GM12864 (cell line): ENCODE measurements around the gene PARD6G.
A peak's percentile ranks its signal among the peaks of the same experiment; 100 is the strongest.

Experiments
- DNase-seq: peaks from one replicate; pipeline ENCODE4 v3.0.0-alpha.2; 2011; ENCODE audit warnings: low read depth
- H3K4me3 ChIP-seq: 2 replicates; pipeline ENCODE4 v1.5.1; 2011; ENCODE audit warnings: mild to moderate bottlenecking, low read depth, low read length, control low read depth
- TF ChIP-seq, protein P1 (sequence below): IDR thresholded peaks from 2 replicates; pipeline ENCODE4 v1.5.1; 2011; ENCODE audit warnings: low read depth, mild to moderate bottlenecking, moderate library complexity, low read length, control low read depth, inconsistent platforms; ENCODE audit errors: missing control alignments

The PARD6G gene

DNA sequence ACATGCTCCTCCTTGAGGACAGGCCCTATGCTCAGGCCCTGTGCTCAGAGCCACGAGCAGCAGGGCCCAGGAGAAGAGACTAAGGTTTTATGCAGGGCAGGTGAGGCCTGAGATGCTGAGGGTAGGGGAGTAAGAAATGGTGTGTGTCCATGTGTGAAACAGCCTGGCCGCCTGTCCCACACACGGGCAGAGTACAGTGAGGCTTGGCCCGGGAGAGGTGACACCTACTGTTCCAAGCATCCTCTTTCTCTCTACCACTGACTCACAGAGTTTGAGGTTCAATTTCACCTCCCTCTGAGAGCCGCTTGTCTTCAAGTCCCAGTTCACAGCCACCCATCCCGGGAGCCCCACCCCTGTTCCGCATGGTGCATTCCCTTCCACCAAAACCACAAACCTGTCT is 84.1 kb downstream of the PARD6G start:
- no peak for DNase-seq
- TF ChIP-seq, protein P1, sequence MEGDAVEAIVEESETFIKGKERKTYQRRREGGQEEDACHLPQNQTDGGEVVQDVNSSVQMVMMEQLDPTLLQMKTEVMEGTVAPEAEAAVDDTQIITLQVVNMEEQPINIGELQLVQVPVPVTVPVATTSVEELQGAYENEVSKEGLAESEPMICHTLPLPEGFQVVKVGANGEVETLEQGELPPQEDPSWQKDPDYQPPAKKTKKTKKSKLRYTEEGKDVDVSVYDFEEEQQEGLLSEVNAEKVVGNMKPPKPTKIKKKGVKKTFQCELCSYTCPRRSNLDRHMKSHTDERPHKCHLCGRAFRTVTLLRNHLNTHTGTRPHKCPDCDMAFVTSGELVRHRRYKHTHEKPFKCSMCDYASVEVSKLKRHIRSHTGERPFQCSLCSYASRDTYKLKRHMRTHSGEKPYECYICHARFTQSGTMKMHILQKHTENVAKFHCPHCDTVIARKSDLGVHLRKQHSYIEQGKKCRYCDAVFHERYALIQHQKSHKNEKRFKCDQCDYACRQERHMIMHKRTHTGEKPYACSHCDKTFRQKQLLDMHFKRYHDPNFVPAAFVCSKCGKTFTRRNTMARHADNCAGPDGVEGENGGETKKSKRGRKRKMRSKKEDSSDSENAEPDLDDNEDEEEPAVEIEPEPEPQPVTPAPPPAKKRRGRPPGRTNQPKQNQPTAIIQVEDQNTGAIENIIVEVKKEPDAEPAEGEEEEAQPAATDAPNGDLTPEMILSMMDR: no peak

DNA sequence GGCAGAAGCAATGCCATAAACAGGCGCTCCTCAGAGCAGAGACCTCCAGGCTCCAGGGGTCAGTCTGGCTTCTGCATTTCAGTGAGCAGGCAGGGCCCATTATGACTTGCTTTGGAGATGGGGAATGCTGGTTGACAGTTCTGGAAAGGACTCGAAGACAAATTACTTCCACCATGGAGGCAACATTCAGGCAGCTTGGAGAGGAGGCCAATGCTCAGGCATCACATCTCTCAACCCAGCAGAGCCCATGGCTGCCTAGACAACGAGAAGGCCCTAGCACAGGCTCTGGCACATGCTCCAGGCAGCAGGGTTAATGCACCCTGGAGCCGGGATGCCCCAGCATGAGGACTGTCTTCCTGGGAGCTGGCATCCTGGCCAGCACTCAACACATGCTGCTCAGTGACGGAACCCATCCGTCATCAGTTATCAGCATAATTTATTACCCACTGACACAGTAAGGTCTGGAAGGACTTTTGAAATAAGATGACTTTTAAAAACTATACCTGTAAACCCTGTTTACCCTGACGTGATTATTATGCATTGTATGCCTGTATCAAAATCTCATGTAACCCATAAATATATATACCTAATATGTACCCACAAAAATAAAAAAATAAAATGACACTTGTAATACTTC is 85.4 kb downstream of the PARD6G start:
- DNase-seq: no peak
- TF ChIP-seq, protein P1: no peak
- no peak overlapping the region for H3K4me3 ChIP-seq

More for the DNA sequence above, 84.1 kb downstream of the PARD6G start:
- H3K4me3 ChIP-seq: no peak overlapping the region

DNA sequence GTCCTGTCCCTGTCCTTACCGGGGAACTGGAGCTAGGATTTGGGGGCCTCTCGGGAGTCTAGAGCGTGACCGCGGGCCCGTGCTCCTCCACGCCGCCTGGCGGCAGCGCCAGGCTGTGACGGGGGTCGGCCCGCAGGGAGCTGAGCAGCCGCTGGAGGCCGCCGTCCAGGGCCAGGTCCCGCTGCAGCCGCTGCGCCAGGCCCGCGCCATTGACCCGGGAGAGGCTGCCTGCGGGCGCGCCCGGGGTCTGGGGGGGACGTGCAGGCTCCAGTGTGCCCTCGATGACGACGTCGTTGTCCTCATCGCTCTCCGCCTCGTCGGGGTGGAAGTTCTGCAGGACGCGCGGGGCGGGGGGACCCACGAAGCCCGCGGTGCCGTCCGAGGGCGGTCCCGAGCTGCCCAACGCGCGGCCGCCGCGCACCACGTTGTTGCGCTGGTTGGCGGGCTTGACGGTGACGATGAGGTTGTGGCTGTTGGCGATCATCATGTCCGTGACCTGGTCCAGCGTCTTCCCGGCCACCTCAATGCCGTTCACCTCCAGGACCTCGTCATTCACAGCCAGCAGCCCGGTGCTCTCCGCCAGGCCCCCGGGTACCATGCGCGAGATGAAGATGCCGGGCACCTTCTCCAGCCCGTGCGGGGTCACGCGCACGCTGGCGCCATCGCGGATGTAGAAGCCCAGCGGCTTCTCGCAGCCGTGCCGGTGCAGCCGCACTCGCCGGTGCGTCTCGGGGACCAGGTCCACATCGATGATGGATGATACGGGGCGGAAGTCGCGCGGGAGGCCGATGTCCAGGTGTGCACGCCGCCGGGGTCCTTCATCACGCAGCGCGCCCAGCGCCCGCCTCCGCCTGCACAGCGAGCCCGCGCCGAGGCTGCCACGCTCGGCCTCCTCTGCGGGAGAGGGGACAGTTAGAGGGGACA is 87.3 kb downstream of the PARD6G start:
- DNase-seq: no peak
- no peak overlapping the region for H3K4me3 ChIP-seq

DNA sequence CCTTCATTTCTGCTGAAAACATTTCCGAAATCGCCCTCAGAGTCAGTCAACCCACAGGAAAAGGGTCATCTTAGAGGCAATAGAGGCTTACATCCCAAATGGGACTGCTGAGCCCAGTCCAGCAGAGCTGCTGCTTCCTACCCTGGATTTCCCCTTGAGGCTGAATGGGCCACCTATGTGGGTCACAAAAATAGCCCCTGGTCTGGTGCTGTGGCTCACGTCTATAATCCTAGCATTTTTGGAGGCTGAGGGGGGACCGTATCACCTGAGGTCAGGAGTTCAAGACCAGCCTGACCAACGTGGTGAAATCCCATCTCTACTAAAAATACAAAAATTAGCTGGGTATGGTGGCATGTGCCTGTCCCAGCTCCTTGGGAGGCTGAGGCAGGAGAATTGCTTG is 88.9 kb downstream of the PARD6G start:
- DNase-seq: no peak
- TF ChIP-seq, protein P1: no peak
- H3K4me3 ChIP-seq: no peak overlapping the region

More for the DNA sequence above, 87.3 kb downstream of the PARD6G start:
- TF ChIP-seq, protein P1: no peak

DNA sequence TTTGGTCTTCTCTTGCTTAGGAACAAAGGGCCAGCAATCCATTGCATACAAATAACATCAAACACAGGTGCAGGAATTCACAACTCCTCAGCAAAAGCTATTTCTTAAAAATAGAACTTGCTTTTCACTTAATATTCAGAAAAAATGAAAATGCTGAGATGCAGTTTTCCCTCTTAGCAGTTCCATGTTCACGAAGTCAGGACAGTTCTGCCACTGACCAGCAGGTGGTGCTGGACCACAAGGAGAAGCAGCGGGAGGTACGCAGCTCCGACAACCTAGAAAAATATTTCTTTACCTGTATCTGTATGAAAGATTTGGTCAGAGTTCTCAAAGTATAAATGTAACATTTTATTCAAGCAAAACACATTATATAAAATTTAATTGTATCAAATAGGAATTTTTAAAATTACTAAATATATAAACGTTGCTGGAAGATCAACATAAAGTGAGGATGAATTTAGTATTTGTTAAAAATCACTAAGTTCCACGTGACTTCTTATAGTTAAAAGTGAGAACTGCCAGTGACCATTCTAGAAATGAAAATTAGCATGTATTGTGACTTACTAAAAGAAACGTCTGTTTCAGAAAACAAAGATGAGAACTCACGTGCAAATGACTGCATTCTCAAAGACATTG is 89.5 kb downstream of the PARD6G start:
- DNase-seq: peak; percentile 44
- H3K4me3 ChIP-seq: no peak overlapping the region
- TF ChIP-seq, protein P1: peak; percentile 90

DNA sequence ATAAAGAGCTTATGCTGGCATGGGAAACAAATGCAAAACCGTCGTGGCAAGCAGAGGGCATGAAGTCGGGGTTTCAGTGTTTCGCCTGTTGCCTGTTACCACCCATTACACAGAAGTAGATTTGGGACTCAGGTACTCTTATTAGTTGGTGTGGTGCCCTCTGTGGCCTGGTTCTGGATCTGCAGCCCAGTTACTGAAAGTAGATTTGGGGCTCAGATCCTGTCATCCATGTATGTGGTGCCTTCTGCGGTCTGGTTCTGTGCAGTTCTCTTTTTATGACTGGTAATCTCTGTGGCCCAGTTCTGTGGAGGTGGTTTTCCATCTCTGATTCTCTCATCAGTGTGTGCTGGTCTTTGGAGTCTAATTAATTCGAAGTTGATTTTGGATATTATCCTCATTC is 93.0 kb downstream of the PARD6G start:
- H3K4me3 ChIP-seq: no peak overlapping the region
- peak; percentile 49 for DNase-seq
- TF ChIP-seq, protein P1: peak; percentile 73
